GM19372 (cell line): ENCODE data around the gene SPART.

Experiments used
- ATAC-seq: cut with Tn5 transposase; IDR thresholded peaks from one replicate; pipeline ENCODE4 v1.9.1; 2021; ENCODE audit warnings: mild to moderate bottlenecking, low read depth, moderate library complexity; ENCODE audit not compliant: unreplicated experiment

The SPART gene

GRCh38 chr13:36346222-36347083, at the start of gene SPART:
SPART (minus strand) TSS chr13:36346394; CDS start chr13:36335830, 10,564 bp downstream.
- ATAC-seq, result peak; percentile 88

GRCh38 chr13:36395280-36395679, 49.1 kb upstream of the SPART start:
- no peak for ATAC-seq

GRCh38 chr13:36385489-36385888, 39.3 kb upstream of the SPART start:
- ATAC-seq, result no peak

GRCh38 chr13:36382030-36382429, 35.8 kb upstream of the SPART start:
- ATAC-seq, result no peak

- ATAC-seq, result no peak
Measured at GRCh38 chr13:36377826-36378468, 31.8 kb upstream of the SPART start.

GRCh38 chr13:36374063-36374462, 27.9 kb upstream of the SPART start:
- no peak for ATAC-seq

GRCh38 chr13:36371185-36371584, 25.0 kb upstream of the SPART start:
- no peak for ATAC-seq

- ATAC-seq, result no peak
Measured at GRCh38 chr13:36370108-36370429, 23.9 kb upstream of the SPART start.

- ATAC-seq, result no peak
Measured at GRCh38 chr13:36369268-36370107, 23.3 kb upstream of the SPART start.

GRCh38 chr13:36366031-36366430, 19.8 kb upstream of the SPART start:
- ATAC-seq, result no peak

- no peak for ATAC-seq
Measured at GRCh38 chr13:36363366-36363863, 17.2 kb upstream of the SPART start.

GRCh38 chr13:36362914-36363313, 16.7 kb upstream of the SPART start:
- ATAC-seq, result no peak

GRCh38 chr13:36362251-36362650, 16.1 kb upstream of the SPART start:
- no peak for ATAC-seq

GRCh38 chr13:36360903-36361302, 14.7 kb upstream of the SPART start:
- ATAC-seq, result no peak

GRCh38 chr13:36359301-36359950, 13.2 kb upstream of the SPART start:
- no peak for ATAC-seq

GRCh38 chr13:36358175-36358718, 12.1 kb upstream of the SPART start:
- no peak for ATAC-seq

GRCh38 chr13:36357692-36358091, 11.5 kb upstream of the SPART start:
- no peak for ATAC-seq

GRCh38 chr13:36357231-36357630, 11.0 kb upstream of the SPART start:
- ATAC-seq, result no peak

GRCh38 chr13:36356058-36356457, 9.9 kb upstream of the SPART start:
- ATAC-seq, result no peak

GRCh38 chr13:36355632-36356031, 9.4 kb upstream of the SPART start:
- ATAC-seq, result no peak
